GM10266 (cell line): ENCODE data around the gene FAF1.

Experiments used
- DNase-seq: peaks from one replicate; pipeline ENCODE4 v3.0.0; 2012; ENCODE audit errors: extremely low spot score
- CTCF ChIP-seq: IDR thresholded peaks from 2 replicates; pipeline ENCODE4 v1.5.1; 2012; ENCODE audit warnings: mild to moderate bottlenecking, low read depth; ENCODE audit not compliant: control insufficient read depth, insufficient read depth; ENCODE audit errors: missing control alignments

The FAF1 gene

GRCh38 chr1:50633465-50633864 lies 326.6 kb downstream of the FAF1 start:
- DNase-seq: no peak
- no peak for TF ChIP-seq CTCF

GRCh38 chr1:50631161-50631560 lies 328.9 kb downstream of the FAF1 start:
- DNase-seq: no peak
- no peak for TF ChIP-seq CTCF

GRCh38 chr1:50622259-50622658 lies 337.8 kb downstream of the FAF1 start:
- DNase-seq: no peak
- TF ChIP-seq CTCF: no peak

GRCh38 chr1:50620680-50621329 lies 339.3 kb downstream of the FAF1 start:
- no peak for TF ChIP-seq CTCF
- DNase-seq: no peak

GRCh38 chr1:50615036-50615750 lies 344.9 kb downstream of the FAF1 start:
- no peak for TF ChIP-seq CTCF
- no peak for DNase-seq

- no peak for TF ChIP-seq CTCF
- DNase-seq: no peak
Measured at GRCh38 chr1:50611675-50612074, 348.4 kb downstream of the FAF1 start.

GRCh38 chr1:50610563-50610962 lies 349.5 kb downstream of the FAF1 start:
- no peak for DNase-seq
- TF ChIP-seq CTCF: no peak
